Upper lobe of right lung (tissue), 1 donor: Measurements from ENCODE around the gene CHCHD3. TPM values are rescaled to one million over a fixed set of nuclear protein-coding genes. Genes with fewer than 3 reads are reported as not detected.
"Not testable (repeated sequence)": the region's sequence is repeated elsewhere in the genome, so short reads cannot be mapped to it uniquely, and the experiment has no call there.

Source experiments
- ATAC-seq: fragments of 200-7000 bp; cut with Tn5 transposase; one replicate; pipeline ENCODE4 v1.9.1; 2020; ENCODE audit warnings: mild to moderate bottlenecking, moderate library complexity
- DNase-seq: peaks from one replicate; pipeline ENCODE4 v3.0.0-alpha.2; 2020
- H3K27ac ChIP-seq: fragments of 200-600 bp; one replicate; pipeline ENCODE4 v1.8.0; 2022
- H3K27me3 ChIP-seq: fragments of 200-600 bp; one replicate; pipeline ENCODE4 v1.8.0; 2022; ENCODE audit warnings: mild to moderate bottlenecking
- H3K36me3 ChIP-seq: fragments of 200-600 bp; one replicate; pipeline ENCODE4 v1.8.0; 2022
- H3K4me1 ChIP-seq: fragments of 200-600 bp; one replicate; pipeline ENCODE4 v1.8.0; 2022
- H3K4me3 ChIP-seq: fragments of 200-600 bp; one replicate; pipeline ENCODE4 v1.8.0; 2022; ENCODE audit warnings: mild to moderate bottlenecking
- H3K9me3 ChIP-seq: fragments of 200-600 bp; one replicate; pipeline ENCODE4 v1.8.0; 2022
- CTCF ChIP-seq: fragments of 200-600 bp; IDR thresholded peaks from one replicate; pipeline ENCODE4 v1.8.0; 2022; ENCODE audit warnings: antibody characterized with exemption
- intact Hi-C: fragments of 100-400 bp; cut with DNase I; formaldehyde crosslinking; loops from one replicate; pipeline ENCODE4 v1.11.0; 2022
- total RNA-seq: library from RNA; stranded (reverse); fragmentation: NEBNext Ultra II Directional; extraction: Animal tissue kit (Norgen Biotek cat#: 25700); gene quantifications from one replicate; pipeline ENCODE4 v1.2.1, GENCODE V29; 2021
- donor health status: DM: no; HTN: yes; CAD: no; lungs with severe emphysema.

The CHCHD3 gene
- total RNA-seq, 1 donor from 2014 or later: 43.0 TPM

DNA sequence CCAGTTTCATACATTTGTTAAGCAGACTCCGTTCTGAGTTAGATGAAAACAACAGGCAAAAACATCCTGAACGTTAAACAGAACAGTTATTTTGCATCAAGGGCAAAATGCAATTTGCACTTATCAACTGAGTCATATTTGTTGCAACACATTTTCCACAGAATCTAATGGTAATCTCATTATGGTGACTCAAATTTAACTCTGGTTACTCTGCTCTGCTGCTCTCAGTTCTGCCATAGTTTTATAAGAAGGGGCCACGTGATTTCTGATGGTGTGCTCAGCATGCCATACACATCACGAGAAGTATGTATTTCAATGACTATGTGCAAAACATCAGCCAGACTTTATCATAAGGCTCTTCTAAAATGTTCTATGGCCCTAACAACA, 148.8 kb downstream of the CHCHD3 start:
- Histone ChIP-seq H3K4me3 (no peak overlapping the region), H3K27ac (no peak overlapping the region), H3K27me3 (no peaks in the 10 kb centered on the region), H3K4me1 (no peaks in the 10 kb centered on the region), H3K36me3 (no peaks in the 10 kb centered on the region), H3K9me3 (no peaks in the 10 kb centered on the region)
- TF ChIP-seq CTCF: no peak
- no peak for DNase-seq
- intact Hi-C loops: no loop called here
- ATAC-seq: no peak

GRCh38 chr7:132932296-132933071, 149.4 kb downstream of the CHCHD3 start:
- no peak for TF ChIP-seq CTCF
- H3K4me3 ChIP-seq: no peak overlapping the region
- H3K27me3 ChIP-seq: no peaks in the 10 kb centered on the region
- no peak overlapping the region for H3K27ac ChIP-seq
- ATAC-seq (no peak), DNase-seq (no peak)
- no peaks in the 10 kb centered on the region for H3K4me1 ChIP-seq
- no peaks in the 10 kb centered on the region for H3K9me3 ChIP-seq
- H3K36me3 ChIP-seq: no peaks in the 10 kb centered on the region
- intact Hi-C loops: no loop called here

DNA sequence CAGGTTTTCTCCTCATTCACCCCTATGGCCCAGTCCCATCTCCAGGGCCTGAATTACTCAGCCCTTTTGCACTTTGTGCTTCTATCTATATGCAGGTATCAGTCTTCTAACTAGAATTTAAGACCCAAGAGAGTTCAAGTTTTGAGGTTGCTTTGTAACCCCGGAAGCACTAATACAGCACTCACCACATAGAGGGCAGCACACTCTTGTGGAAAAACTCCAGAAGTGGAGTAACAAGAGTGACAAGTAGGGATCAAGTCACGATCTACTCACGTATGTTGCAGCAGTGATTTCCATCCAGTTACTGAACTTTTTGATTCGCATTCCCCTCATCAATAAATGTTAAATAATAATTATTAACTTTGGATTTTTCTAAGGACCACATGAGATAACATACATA, 151.0 kb downstream of the CHCHD3 start:
- Histone ChIP-seq H3K4me1 (no peaks in the 10 kb centered on the region), H3K27me3 (no peaks in the 10 kb centered on the region), H3K27ac (no peak overlapping the region), H3K9me3 (no peaks in the 10 kb centered on the region), H3K36me3 (no peaks in the 10 kb centered on the region), H3K4me3 (no peak overlapping the region)
- no peak for DNase-seq
- ATAC-seq: peak; percentile 49
- intact Hi-C loops: no loop called here
- peak; percentile 36 for TF ChIP-seq CTCF

DNA sequence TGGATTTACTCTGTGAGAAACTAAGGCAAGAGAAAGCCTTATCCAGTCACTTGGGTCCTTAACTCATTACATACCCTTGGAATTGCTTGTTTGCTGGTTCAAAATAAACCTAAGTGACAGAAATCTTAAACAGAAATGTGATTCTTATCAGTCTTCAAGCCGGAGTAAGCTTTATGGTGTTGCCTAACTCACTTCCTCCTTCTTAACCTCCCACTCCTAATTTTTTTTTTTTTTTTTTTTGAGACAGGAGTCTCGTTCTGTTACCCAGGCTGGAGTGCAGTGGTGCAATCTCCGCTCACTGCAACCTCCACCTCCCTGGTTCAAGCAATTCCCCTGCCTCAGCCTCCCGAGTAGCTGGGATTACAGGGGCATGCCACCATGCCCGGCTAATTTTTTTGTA, 151.9 kb downstream of the CHCHD3 start:
- intact Hi-C loops, DNase-seq, H3K36me3 ChIP-seq, H3K9me3 ChIP-seq, H3K4me3 ChIP-seq, H3K4me1 ChIP-seq, H3K27ac ChIP-seq, H3K27me3 ChIP-seq: not testable (repeated sequence)
- ATAC-seq: peak; percentile 70

- H3K27ac ChIP-seq: no peak overlapping the region
- ATAC-seq (no peak), DNase-seq (no peak)
- TF ChIP-seq CTCF: no peak
- intact Hi-C loops: no loop called here
- no peaks in the 10 kb centered on the region for H3K36me3 ChIP-seq
- H3K4me1 ChIP-seq: no peaks in the 10 kb centered on the region
- no peak overlapping the region for H3K4me3 ChIP-seq
- no peaks in the 10 kb centered on the region for H3K9me3 ChIP-seq
- H3K27me3 ChIP-seq: no peaks in the 10 kb centered on the region
Measured at GRCh38 chr7:132919771-132920170, 162.1 kb downstream of the CHCHD3 start.

- Histone ChIP-seq H3K27me3 (no peaks in the 10 kb centered on the region), H3K36me3 (no peaks in the 10 kb centered on the region), H3K4me3 (no peak overlapping the region), H3K9me3 (no peaks in the 10 kb centered on the region), H3K4me1 (no peaks in the 10 kb centered on the region), H3K27ac (no peak overlapping the region)
- no peak for TF ChIP-seq CTCF
- intact Hi-C loops: no loop called here
- DNase-seq (no peak), ATAC-seq (no peak)
Measured at GRCh38 chr7:132915647-132916046, 166.2 kb downstream of the CHCHD3 start.
